GM19438 (cell line): ENCODE data around the gene MIB2.
A peak's percentile ranks its signal among the peaks of the same experiment; 100 is the strongest.
"Not testable (repeated sequence)": the region's sequence is repeated elsewhere in the genome, so short reads cannot be mapped to it uniquely, and the experiment has no call there.

Source experiments
- ATAC-seq: cut with Tn5 transposase; IDR thresholded peaks from one replicate; pipeline ENCODE4 v1.9.1; 2021; ENCODE audit warnings: low read depth; ENCODE audit not compliant: unreplicated experiment

MIB2 gene

GRCh38 chr1:1625824-1626206 lies 10.5 kb downstream of the MIB2 start:
- ATAC-seq: no peak

GRCh38 chr1:1626207-1627141 lies 11.2 kb downstream of the MIB2 start:
- ATAC-seq: no peak

- no peak for ATAC-seq
Measured at GRCh38 chr1:1627261-1627828, 12.0 kb downstream of the MIB2 start.

- ATAC-seq: no peak
Measured at GRCh38 chr1:1627829-1628753, 12.8 kb downstream of the MIB2 start.

GRCh38 chr1:1628754-1629429 lies 13.6 kb downstream of the MIB2 start:
- no peak for ATAC-seq

- ATAC-seq: no peak
Measured at GRCh38 chr1:1629430-1630190, 14.3 kb downstream of the MIB2 start.

- peak; percentile 53 for ATAC-seq
Measured at GRCh38 chr1:1630191-1630964, 15.1 kb downstream of the MIB2 start.

- no peak for ATAC-seq
Measured at GRCh38 chr1:1630965-1631781, 15.9 kb downstream of the MIB2 start.

GRCh38 chr1:1631782-1632420 lies 16.6 kb downstream of the MIB2 start, which contains the start of gene MMP23B:
MMP23B (plus strand) TSS chr1:1632173; CDS start chr1:1632219, 46 bp downstream.
- no peak for ATAC-seq

GRCh38 chr1:1633409-1633808 lies 18.1 kb downstream of the MIB2 start:
- not testable (repeated sequence) for ATAC-seq

GRCh38 chr1:1634613-1635012 lies 19.3 kb downstream of the MIB2 start:
- ATAC-seq: not testable (repeated sequence)

- not testable (repeated sequence) for ATAC-seq
Measured at GRCh38 chr1:1636621-1637478, 21.6 kb downstream of the MIB2 start.

- not testable (repeated sequence) for ATAC-seq
Measured at GRCh38 chr1:1637479-1637875, 22.2 kb downstream of the MIB2 start.

- ATAC-seq: not testable (repeated sequence)
Measured at GRCh38 chr1:1638528-1638927, 23.2 kb downstream of the MIB2 start.

GRCh38 chr1:1639368-1639767 lies 24.1 kb downstream of the MIB2 start:
- ATAC-seq: not testable (repeated sequence)

GRCh38 chr1:1640081-1640480 lies 24.8 kb downstream of the MIB2 start:
- not testable (repeated sequence) for ATAC-seq
